K562 (cell line): ENCODE results near the gene NUDT22. TPM values are rescaled to one million over a fixed set of nuclear protein-coding genes. Genes with fewer than 3 reads are reported as not detected.
A peak's percentile ranks its signal among the peaks of the same experiment; 100 is the strongest.

Experiments used
- GATA2 ChIP-seq: sonication (generic); formaldehyde crosslinking; IDR thresholded peaks from 2 replicates; pipeline ENCODE4 v1.4.0; 2020; ENCODE audit warnings: mild to moderate bottlenecking, missing genetic modification reagents
- PHF8 ChIP-seq: fragments of 200-600 bp; sonication (generic); IDR thresholded peaks from 2 replicates; pipeline ENCODE4 v1.6.1; 2012; ENCODE audit warnings: mixed run types, mild to moderate bottlenecking, inconsistent platforms, low read length, moderate library complexity, borderline replicate concordance
- SPI1 ChIP-seq: IDR thresholded peaks from 2 replicates; pipeline ENCODE4 v1.6.1; 2011; ENCODE audit warnings: low read depth, low read length, control low read depth, borderline replicate concordance
- SUPT5H ChIP-seq: fragments of 450-650 bp; IDR thresholded peaks from 2 replicates; pipeline ENCODE4 v1.6.1; 2016
- ZNF551 ChIP-seq: fragments of 250-450 bp; sonication (Bioruptor Pico); IDR thresholded peaks from 2 replicates; pipeline ENCODE4 v1.5.0; 2021; ENCODE audit warnings: mild to moderate bottlenecking, moderate library complexity
- polyA plus RNA-seq, 8 experiments: library from polyadenylated mRNA; depleted of rRNA in 4 of 8; stranded (reverse) in 5 of 8; unstranded in 3 of 8; fragments of >200 nt; fragmentation: Nextera tagmentation in 2 of 8; fragmentation: Illumina TruSeq in 1 of 8; extraction: Ambion mirVana in 2 of 8; extraction: Trizol in 1 of 8; gene quantifications; 2 replicates each; pipeline versions ENCODE4 v1.2.1 to v1.2.3, GENCODE V29; 2011 to 2014; ENCODE audit warnings: inconsistent platforms in 1 of 8, missing spikeins in 1 of 8
- total RNA-seq, 7 experiments: library from RNA; depleted of rRNA in 6 of 7; stranded (reverse); fragments of >200 nt in 6 of 7; fragmentation: Illumina TruSeq in 2 of 7; extraction: Trizol in 2 of 7; gene quantifications; 2 replicates each; pipeline versions ENCODE4 v1.2.1 to v1.2.3, GENCODE V29; 2011 to 2021; ENCODE audit warnings: low replicate concordance in 1 of 7
- TF ChIP-seq, protein P1 (sequence below), 2 experiments: fragments of 450-650 bp; formaldehyde crosslinking in 1 of 2; IDR thresholded peaks; 2 replicates each; pipeline versions ENCODE4 v1.4.0 to v1.6.1; 2014 to 2020; ENCODE audit warnings: mild to moderate bottlenecking in 2 of 2, borderline replicate concordance in 1 of 2, low read depth in 1 of 2

The NUDT22 gene
- total and polyA plus RNA-seq, 9 of the 15 experiments (the other 6 are each of a cell fraction or from before 2014, with no cell fraction given): 6.3 to 92.6 (median 37.4) TPM

DNA sequence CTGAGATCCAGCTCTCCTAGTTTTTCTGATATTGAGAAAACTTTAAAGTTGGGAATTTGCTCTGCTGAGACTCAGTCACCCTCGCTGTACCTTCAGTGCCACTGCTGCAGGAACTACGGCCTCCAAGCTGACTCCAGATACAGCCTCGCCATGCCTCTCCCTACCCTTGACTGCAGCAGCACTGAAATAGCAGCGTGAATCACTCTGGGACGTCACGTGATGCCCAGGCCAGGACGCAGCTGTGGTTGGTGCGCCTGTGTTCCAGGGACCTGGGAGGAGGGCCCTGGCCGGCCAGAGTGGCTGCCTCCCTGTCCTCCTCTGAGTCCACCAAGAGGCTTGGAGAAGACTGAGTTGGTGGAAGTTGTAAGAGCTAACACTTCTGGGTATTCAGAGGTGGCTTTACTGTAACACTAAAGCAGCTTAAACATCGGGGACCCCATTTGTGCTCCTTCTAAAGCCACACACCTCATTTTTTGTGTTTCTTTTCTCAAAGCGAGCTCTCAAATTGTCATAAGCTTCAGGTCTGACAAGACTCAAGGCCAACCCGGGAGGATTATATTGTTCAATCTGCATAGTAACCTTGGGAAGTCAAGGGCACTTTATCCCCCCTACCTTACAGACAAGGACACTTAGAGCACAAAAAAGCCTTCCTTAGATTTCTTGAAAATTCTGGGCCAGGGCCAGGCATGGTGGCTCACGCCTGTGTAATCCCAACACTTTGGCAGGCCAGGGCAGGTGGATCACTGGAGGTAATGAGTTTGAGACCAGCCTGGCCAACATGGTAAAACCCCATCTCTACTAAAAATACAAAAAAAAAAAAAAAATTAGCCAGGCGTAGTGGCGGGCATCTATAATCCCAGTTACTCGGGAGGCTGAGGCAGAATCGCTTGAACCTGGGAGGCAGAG is 44.3 kb upstream of the NUDT22 start (continued):
- TF ChIP-seq, protein P1, sequence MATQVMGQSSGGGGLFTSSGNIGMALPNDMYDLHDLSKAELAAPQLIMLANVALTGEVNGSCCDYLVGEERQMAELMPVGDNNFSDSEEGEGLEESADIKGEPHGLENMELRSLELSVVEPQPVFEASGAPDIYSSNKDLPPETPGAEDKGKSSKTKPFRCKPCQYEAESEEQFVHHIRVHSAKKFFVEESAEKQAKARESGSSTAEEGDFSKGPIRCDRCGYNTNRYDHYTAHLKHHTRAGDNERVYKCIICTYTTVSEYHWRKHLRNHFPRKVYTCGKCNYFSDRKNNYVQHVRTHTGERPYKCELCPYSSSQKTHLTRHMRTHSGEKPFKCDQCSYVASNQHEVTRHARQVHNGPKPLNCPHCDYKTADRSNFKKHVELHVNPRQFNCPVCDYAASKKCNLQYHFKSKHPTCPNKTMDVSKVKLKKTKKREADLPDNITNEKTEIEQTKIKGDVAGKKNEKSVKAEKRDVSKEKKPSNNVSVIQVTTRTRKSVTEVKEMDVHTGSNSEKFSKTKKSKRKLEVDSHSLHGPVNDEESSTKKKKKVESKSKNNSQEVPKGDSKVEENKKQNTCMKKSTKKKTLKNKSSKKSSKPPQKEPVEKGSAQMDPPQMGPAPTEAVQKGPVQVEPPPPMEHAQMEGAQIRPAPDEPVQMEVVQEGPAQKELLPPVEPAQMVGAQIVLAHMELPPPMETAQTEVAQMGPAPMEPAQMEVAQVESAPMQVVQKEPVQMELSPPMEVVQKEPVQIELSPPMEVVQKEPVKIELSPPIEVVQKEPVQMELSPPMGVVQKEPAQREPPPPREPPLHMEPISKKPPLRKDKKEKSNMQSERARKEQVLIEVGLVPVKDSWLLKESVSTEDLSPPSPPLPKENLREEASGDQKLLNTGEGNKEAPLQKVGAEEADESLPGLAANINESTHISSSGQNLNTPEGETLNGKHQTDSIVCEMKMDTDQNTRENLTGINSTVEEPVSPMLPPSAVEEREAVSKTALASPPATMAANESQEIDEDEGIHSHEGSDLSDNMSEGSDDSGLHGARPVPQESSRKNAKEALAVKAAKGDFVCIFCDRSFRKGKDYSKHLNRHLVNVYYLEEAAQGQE (IDR thresholded peaks at IDR 0.05; ENCODE audit: borderline replicate concordance): peak; percentile 88
- TF ChIP-seq, protein P1 (CRISPR knock-in tag; IDR thresholded peaks at IDR 0.05; ENCODE audit: low read depth): no peak
- peak; percentile 67 for TF ChIP-seq SUPT5H
- no peak for TF ChIP-seq GATA2 (CRISPR knock-in tag)
- no peak for TF ChIP-seq ZNF551
- TF ChIP-seq SPI1: no peak
- TF ChIP-seq PHF8: peak; percentile 53; the same call in 1 of the 2 replicates
